Stimulated activated CD8-positive, alpha-beta memory T cell treated with anti-CD3 and anti-CD28 coated beads, Interleukin-15, amount 100 ng/mL, for 4 hours (primary cell): ENCODE data around the gene MAPK11.

Experiments
- DNase-seq, 2 donors: peaks; one replicate each; pipeline ENCODE4 v3.0.0-alpha.2; 2020; ENCODE audit warnings: low read depth in 2 of 2

The MAPK11 gene

GRCh38 chr22:50248196-50249081, 21.7 kb downstream of the MAPK11 start:
- no peak for DNase-seq

GRCh38 chr22:50247748-50248147, 22.4 kb downstream of the MAPK11 start:
- DNase-seq: no peak

- DNase-seq: no peak
Measured at GRCh38 chr22:50246242-50247175, 23.7 kb downstream of the MAPK11 start.

- DNase-seq: no peak
Measured at GRCh38 chr22:50245214-50246072, 24.7 kb downstream of the MAPK11 start.

GRCh38 chr22:50244420-50245213, 25.6 kb downstream of the MAPK11 start, which contains the start of gene TUBGCP6:
TUBGCP6 (minus strand) TSS chr22:50245023; CDS start chr22:50244459, 564 bp downstream.
- peak; percentile 84 to 88 for DNase-seq

GRCh38 chr22:50243685-50244419, 26.3 kb downstream of the MAPK11 start:
- DNase-seq: no peak

GRCh38 chr22:50242406-50242949, 27.7 kb downstream of the MAPK11 start:
- DNase-seq: no peak

- no peak for DNase-seq
Measured at GRCh38 chr22:50238755-50239154, 31.4 kb downstream of the MAPK11 start.

GRCh38 chr22:50236731-50237409, 33.3 kb downstream of the MAPK11 start:
- DNase-seq: no peak

- DNase-seq: no peak
Measured at GRCh38 chr22:50233223-50233622, 37.0 kb downstream of the MAPK11 start.

GRCh38 chr22:50232481-50233151, 37.6 kb downstream of the MAPK11 start:
- no peak for DNase-seq

- DNase-seq: no peak
Measured at GRCh38 chr22:50229370-50229769, 40.8 kb downstream of the MAPK11 start.

GRCh38 chr22:50228366-50228765, 41.8 kb downstream of the MAPK11 start:
- no peak for DNase-seq

GRCh38 chr22:50227579-50228215, 42.5 kb downstream of the MAPK11 start:
- no peak for DNase-seq

- DNase-seq: no peak
Measured at GRCh38 chr22:50226875-50227165, 43.4 kb downstream of the MAPK11 start.

GRCh38 chr22:50226063-50226874, 43.9 kb downstream of the MAPK11 start:
- DNase-seq: no peak
